Esophagus squamous epithelium (tissue), 4 donors: ENCODE data around the gene CDK5RAP2.

Experiments used
- CTCF ChIP-seq, 6 experiments: fragments of 450-650 bp in 4 of 6; fragments of 200-600 bp in 2 of 6; sonication (generic) in 2 of 6; IDR thresholded peaks; one replicate each; pipeline ENCODE4 v1.5.1; 2016 to 2019; ENCODE audit warnings: antibody characterized with exemption in 6 of 6, mild to moderate bottlenecking in 4 of 6, moderate library complexity in 4 of 6
- POLR2A ChIP-seq, 4 donors: fragments of 450-650 bp; IDR thresholded peaks; one replicate each; pipeline ENCODE4 v1.6.1; 2017; ENCODE audit warnings: antibody characterized with exemption in 4 of 4, mild to moderate bottlenecking in 4 of 4, moderate library complexity in 3 of 4

DNA sequence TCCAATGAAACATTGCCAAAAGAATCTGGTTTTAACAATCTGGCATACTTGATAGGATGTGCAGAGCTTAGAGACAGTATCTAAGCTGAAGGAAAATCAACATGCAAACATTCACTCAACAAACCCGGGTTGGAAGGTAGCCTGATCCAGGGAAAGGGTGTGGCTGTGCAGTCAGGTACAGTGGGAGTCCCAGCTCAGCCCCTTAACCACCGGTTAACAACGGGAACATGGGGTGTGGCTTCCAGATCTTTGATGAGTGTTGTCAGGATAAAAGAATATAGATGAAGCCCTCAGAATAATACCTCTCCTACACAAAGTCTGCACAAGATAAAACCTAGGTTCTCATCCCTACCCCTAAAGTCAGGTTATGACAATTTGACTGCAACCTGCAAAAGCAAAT lies 127.3 kb downstream of the CDK5RAP2 start:
- TF ChIP-seq CTCF (IDR thresholded peaks at IDR 0.05) = no peak
- no peak for TF ChIP-seq POLR2A (IDR thresholded peaks at IDR 0.05)
